ENCODE results near the gene SLAMF1.
"Not testable (repeated sequence)": the region's sequence is repeated elsewhere in the genome, so short reads cannot be mapped to it uniquely, and the experiment has no call there.

The SLAMF1 gene

GRCh38 chr1:160563230-160563629 lies 83.6 kb downstream of the SLAMF1 start:
- DNase-seq (ENCODE audit: low read depth in 3 of 3): not testable (repeated sequence)

GRCh38 chr1:160562745-160563144 lies 84.1 kb downstream of the SLAMF1 start:
- not testable (repeated sequence) for DNase-seq (ENCODE audit: low read depth in 3 of 3)

- DNase-seq (ENCODE audit: low read depth in 3 of 3): no peak
Observed at GRCh38 chr1:160560806-160561205, 86.0 kb downstream of the SLAMF1 start.

- no peak for DNase-seq (ENCODE audit: low read depth in 3 of 3)
Observed at GRCh38 chr1:160560045-160560705, 86.7 kb downstream of the SLAMF1 start.

- DNase-seq (ENCODE audit: low read depth in 3 of 3): not testable (repeated sequence)
Observed at GRCh38 chr1:160559437-160559836, 87.4 kb downstream of the SLAMF1 start.

- no peak for DNase-seq (ENCODE audit: low read depth in 3 of 3)
Observed at GRCh38 chr1:160558660-160559380, 88.0 kb downstream of the SLAMF1 start.

Data from stimulated activated CD4-positive, alpha-beta T cell treated with anti-CD3 and anti-CD28 coated beads, TNF-alpha, amount 100 ng/mL, for 24 hours (primary cell).